Activated CD4-positive, alpha-beta T cell treated with anti-CD3 and anti-CD28 coated beads for 36 hours (primary cell): ENCODE data around the gene IRS4. TPM values are rescaled to one million over a fixed set of nuclear protein-coding genes. Genes with fewer than 3 reads are reported as not detected.

Source experiments
- ATAC-seq: fragments of 200-7000 bp; cut with Tn5 transposase; one replicate; pipeline ENCODE4 v1.10.0; 2021; ENCODE audit warnings: mild to moderate bottlenecking, moderate library complexity
- CTCF ChIA-PET: fragments of 350-600 bp; sonication (Branson Sonifier 250); formaldehyde crosslinking; loops from one replicate; lab custom pipeline; 2021; ENCODE audit warnings: antibody characterized with exemption; lab: Charles Lee
- POLR2A ChIA-PET: fragments of 350-600 bp; sonication (Branson Sonifier 250); formaldehyde crosslinking; loops from one replicate; lab custom pipeline; 2021; ENCODE audit warnings: antibody characterized with exemption, inconsistent platforms; lab: Charles Lee
- DNase-seq: peaks from one replicate; pipeline ENCODE4 v3.0.0-alpha.2; 2020
- H3K27ac Mint-ChIP-seq: one replicate; pipeline ENCODE4 v1.8.0; 2021; ENCODE audit warnings: mixed read lengths
- H3K27me3 Mint-ChIP-seq: one replicate; pipeline ENCODE4 v1.8.0; 2021; ENCODE audit warnings: mixed read lengths
- H3K36me3 Mint-ChIP-seq: one replicate; pipeline ENCODE4 v1.8.0; 2021; ENCODE audit warnings: low read depth, mixed read lengths
- H3K4me1 Mint-ChIP-seq: one replicate; pipeline ENCODE4 v1.8.0; 2021; ENCODE audit warnings: mixed read lengths
- H3K4me3 Mint-ChIP-seq: one replicate; pipeline ENCODE4 v1.8.0; 2021; ENCODE audit warnings: mild to moderate bottlenecking, moderate library complexity, mixed read lengths
- H3K9me3 Mint-ChIP-seq: one replicate; pipeline ENCODE4 v1.8.0; 2021; ENCODE audit warnings: low read depth, mixed read lengths
- intact Hi-C, 2 experiments: fragments of 100-400 bp; cut with DNase I in 1 of 2; cut with micrococcal nuclease in 1 of 2; formaldehyde crosslinking; loops; one replicate each; pipeline versions ENCODE4 v1.14.2 to v1.15.1; 2022 to 2024; cut with DNase I, micrococcal nuclease
- total RNA-seq, 2 experiments: library from RNA; stranded (reverse); gene quantifications; one replicate each; pipeline ENCODE4 v1.2.3, GENCODE V29; 2021

Gene IRS4
- total RNA-seq, 2 experiments from 2014 or later, result not detected

GRCh38 chrX:108726748-108727147 lies 9.6 kb downstream of the IRS4 start:
- Mint-ChIP-seq H3K27ac (no peak overlapping the region), H3K27me3 (peaks cover 1% of the 10 kb centered on the region), H3K36me3 (no peaks in the 10 kb centered on the region), H3K9me3 (no peaks in the 10 kb centered on the region), H3K4me3 (no peak overlapping the region), H3K4me1 (no peaks in the 10 kb centered on the region)
- ATAC-seq, result no peak
- POLR2A ChIA-PET, result no interaction called here
- no peak for DNase-seq
- CTCF ChIA-PET, result no interaction called here
- intact Hi-C loops, result no loop called here

- no peak for ATAC-seq
- intact Hi-C loops, result no loop called here
- Mint-ChIP-seq H3K36me3 (no peaks in the 10 kb centered on the region), H3K27me3 (no peaks in the 10 kb centered on the region), H3K9me3 (no peaks in the 10 kb centered on the region), H3K4me1 (no peaks in the 10 kb centered on the region), H3K4me3 (no peak overlapping the region), H3K27ac (no peak overlapping the region)
- DNase-seq, result no peak
- POLR2A ChIA-PET, result no interaction called here
- CTCF ChIA-PET, result no interaction called here
These were observed 13.8 kb downstream of the IRS4 start for GRCh38 chrX:108722561-108722960.

GRCh38 chrX:108712886-108713285 lies 23.5 kb downstream of the IRS4 start:
- no peak overlapping the region for H3K27ac Mint-ChIP-seq
- CTCF ChIA-PET, result no interaction called here

GRCh38 chrX:108704839-108705238 lies 31.5 kb downstream of the IRS4 start:
- intact Hi-C loops, result no loop called here
- Mint-ChIP-seq H3K4me3 (no peak overlapping the region), H3K4me1 (no peaks in the 10 kb centered on the region), H3K9me3 (no peaks in the 10 kb centered on the region), H3K27me3 (no peaks in the 10 kb centered on the region), H3K27ac (no peak overlapping the region), H3K36me3 (no peaks in the 10 kb centered on the region)
- CTCF ChIA-PET, result no interaction called here
- POLR2A ChIA-PET, result no interaction called here
- no peak for DNase-seq
- no peak for ATAC-seq

More at GRCh38 chrX:108712886-108713285, 23.5 kb downstream of the IRS4 start:
- Mint-ChIP-seq H3K4me3 (no peak overlapping the region), H3K36me3 (no peaks in the 10 kb centered on the region), H3K27me3 (no peaks in the 10 kb centered on the region), H3K4me1 (no peaks in the 10 kb centered on the region), H3K9me3 (no peaks in the 10 kb centered on the region)
- intact Hi-C loops, result no loop called here
- ATAC-seq (no peak), DNase-seq (no peak)
- POLR2A ChIA-PET, result no interaction called here

- H3K9me3 Mint-ChIP-seq, result no peaks in the 10 kb centered on the region
- POLR2A ChIA-PET, result no interaction called here
These were observed 33.8 kb downstream of the IRS4 start for GRCh38 chrX:108702530-108702929.

GRCh38 chrX:108701633-108702032 lies 34.7 kb downstream of the IRS4 start:
- Mint-ChIP-seq H3K36me3 (no peaks in the 10 kb centered on the region), H3K4me1 (no peaks in the 10 kb centered on the region), H3K9me3 (no peaks in the 10 kb centered on the region), H3K27ac (no peak overlapping the region), H3K27me3 (no peaks in the 10 kb centered on the region), H3K4me3 (no peak overlapping the region)
- DNase-seq, result no peak
- POLR2A ChIA-PET, result no interaction called here
- intact Hi-C loops, result no loop called here
- ATAC-seq, result no peak
- CTCF ChIA-PET, result no interaction called here

More at GRCh38 chrX:108702530-108702929, 33.8 kb downstream of the IRS4 start:
- no peak overlapping the region for H3K4me3 Mint-ChIP-seq
- H3K27me3 Mint-ChIP-seq, result no peaks in the 10 kb centered on the region
- CTCF ChIA-PET, result interaction anchor here (0.7 kb wide), 1 partner anchor 666 kb away, joined by 3 read pairs; no protein-coding TSS in a partner anchor
- H3K4me1 Mint-ChIP-seq, result no peaks in the 10 kb centered on the region
- DNase-seq, result no peak
- intact Hi-C loops, result no loop called here
- H3K36me3 Mint-ChIP-seq, result no peaks in the 10 kb centered on the region
- no peak overlapping the region for H3K27ac Mint-ChIP-seq
- no peak for ATAC-seq

GRCh38 chrX:108699368-108699767 lies 37.0 kb downstream of the IRS4 start:
- Mint-ChIP-seq H3K36me3 (no peaks in the 10 kb centered on the region), H3K27me3 (no peaks in the 10 kb centered on the region), H3K27ac (no peak overlapping the region), H3K4me3 (no peak overlapping the region), H3K4me1 (no peaks in the 10 kb centered on the region), H3K9me3 (no peaks in the 10 kb centered on the region)
- intact Hi-C loops, result loop anchor here in 1 of 2 experiments (2.0 kb wide), 1 partner anchor 685 kb away; no protein-coding TSS in a partner anchor
- no peak for ATAC-seq
- ChIA-PET POLR2A (no interaction called here), CTCF (interaction anchor here (1.1 kb wide), 1 partner anchor 1192 kb away, joined by 3 read pairs; no protein-coding TSS in a partner anchor)
- DNase-seq, result no peak

- Mint-ChIP-seq H3K4me1 (no peaks in the 10 kb centered on the region), H3K36me3 (no peaks in the 10 kb centered on the region), H3K9me3 (no peaks in the 10 kb centered on the region), H3K27ac (no peak overlapping the region), H3K4me3 (no peak overlapping the region), H3K27me3 (no peaks in the 10 kb centered on the region)
- no peak for DNase-seq
- ATAC-seq, result no peak
- POLR2A ChIA-PET, result no interaction called here
- CTCF ChIA-PET, result no interaction called here
- intact Hi-C loops, result no loop called here
These were observed 39.7 kb downstream of the IRS4 start for GRCh38 chrX:108696690-108697089.
